HCT116 (cell line): ENCODE data around the gene TMEM143. TPM values are rescaled to one million over a fixed set of nuclear protein-coding genes. Genes with fewer than 3 reads are reported as not detected.

Experiments
- ATAC-seq: fragments of 200-7000 bp; cut with Tn5 transposase; 2 replicates; pipeline ENCODE4 v1.9.1; 2020; ENCODE audit warnings: mild to moderate bottlenecking, moderate library complexity
- BruUV-seq: library from RNA; stranded (reverse); fragments of 400-500 nt; replicated peaks from 2 replicates; lab custom pipeline; 2021; lab: Mats Ljungman, UMichigan
- CTCF ChIA-PET: fragments of 300-600 bp; sonication (Branson Sonifier 250); formaldehyde crosslinking; loops from one replicate; lab custom pipeline; 2021; ENCODE audit warnings: antibody characterized with exemption; lab: Charles Lee
- POLR2A ChIA-PET: fragments of 300-600, 350-600 bp; sonication (Branson Sonifier 250); formaldehyde crosslinking; loops from one replicate; lab custom pipeline; 2021; ENCODE audit warnings: antibody characterized with exemption; lab: Charles Lee
- RAD21 ChIA-PET, 2 experiments: fragments of 300-600 bp; sonication (Branson Sonifier 250); formaldehyde crosslinking; loops; one replicate each; lab custom pipeline; 2023; ENCODE audit warnings: low total read pairs in 2 of 2; ENCODE audit not compliant: uncharacterized antibody in 2 of 2, unreplicated experiment in 2 of 2, low non-redundant PET in 1 of 2; lab: Charles Lee
- DNase-seq: peaks from one replicate; pipeline ENCODE4 v3.0.0-alpha.2; 2010; ENCODE audit warnings: low read depth, low spot score
- H2AFZ ChIP-seq: fragments of 200-600 bp; shearing (Covaris generic), sonication (generic); 2 replicates; pipeline ENCODE4 v1.6.1; 2017; ENCODE audit warnings: low read depth, mixed run types, mixed read lengths, antibody characterized with exemption, low read length; ENCODE audit not compliant: poor library complexity, severe bottlenecking
- H3K27ac ChIP-seq: 2 replicates; pipeline ENCODE4 v1.5.1; 2012; ENCODE audit warnings: low read depth, low read length
- H3K27me3 ChIP-seq: fragments of 200-600 bp; sonication (generic); 2 replicates; pipeline ENCODE4 v1.6.1; 2016; ENCODE audit warnings: mixed run types, low read length, mixed read lengths; ENCODE audit not compliant: insufficient read depth
- H3K36me3 ChIP-seq, 2 experiments: fragments of 200-500 bp in 1 of 2; fragments of 200-600 bp in 1 of 2; sonication (Bioruptor generic) in 1 of 2; sonication (generic) in 1 of 2; 2 replicates each; pipeline versions ENCODE4 v1.5.1 to v1.6.1; 2014 to 2016; ENCODE audit warnings: low read length in 2 of 2, inconsistent platforms in 1 of 2, mixed read lengths in 1 of 2, mixed run types in 1 of 2; ENCODE audit not compliant: insufficient read depth in 2 of 2, control insufficient read depth in 1 of 2
- H3K4me1 ChIP-seq, 2 experiments: fragments of 200-600 bp in 1 of 2; sonication (generic) in 1 of 2; 2 replicates each; pipeline versions ENCODE4 v1.5.1 to v1.6.1; 2012 to 2017; ENCODE audit warnings: low read length in 2 of 2, inconsistent platforms in 1 of 2, mild to moderate bottlenecking in 1 of 2, mixed read lengths in 1 of 2, mixed run types in 1 of 2, moderate library complexity in 1 of 2; ENCODE audit not compliant: insufficient read depth in 2 of 2, control insufficient read depth in 1 of 2
- H3K4me2 ChIP-seq: fragments of 200-600 bp; sonication (generic); 2 replicates; pipeline ENCODE4 v1.6.1; 2017; ENCODE audit warnings: mixed run types, low read length, mixed read lengths
- H3K4me3 ChIP-seq, 2 experiments: fragments of 200-600 bp in 1 of 2; sonication (generic) in 1 of 2; replicated peaks in 1 of 2; 2 replicates each; pipeline ENCODE4 v1.5.1; 2011 to 2016; ENCODE audit warnings: low read length in 2 of 2, control low read depth in 1 of 2, low read depth in 1 of 2, mild to moderate bottlenecking in 1 of 2, mixed read lengths in 1 of 2, mixed run types in 1 of 2
- H3K79me2 ChIP-seq: fragments of 200-600 bp; sonication (generic); 2 replicates; pipeline ENCODE4 v1.6.1; 2017; ENCODE audit warnings: mild to moderate bottlenecking, mixed run types, low read length, moderate library complexity, mixed read lengths; ENCODE audit not compliant: insufficient read depth
- H3K9ac ChIP-seq: fragments of 200-600 bp; sonication (generic); 2 replicates; pipeline ENCODE4 v1.6.1; 2016; ENCODE audit warnings: low read length, mixed read lengths
- H3K9me2 ChIP-seq: fragments of 200-600 bp; sonication (generic), shearing (Covaris generic); 2 replicates; pipeline ENCODE4 v1.6.1; 2017; ENCODE audit warnings: mixed run types, mild to moderate bottlenecking, moderate library complexity; ENCODE audit not compliant: insufficient read depth
- H3K9me3 ChIP-seq, 2 experiments: fragments of 200-500 bp in 1 of 2; fragments of 200-600 bp in 1 of 2; sonication (Bioruptor generic) in 1 of 2; sonication (generic) in 1 of 2; 2 replicates each; pipeline ENCODE4 v1.6.1; 2014 to 2017; ENCODE audit warnings: low read length in 2 of 2, mixed read lengths in 2 of 2, inconsistent platforms in 1 of 2, low read depth in 1 of 2, mild to moderate bottlenecking in 1 of 2, mixed run types in 1 of 2, moderate library complexity in 1 of 2; ENCODE audit not compliant: control insufficient read depth in 1 of 2, insufficient read depth in 1 of 2
- H4K20me1 ChIP-seq: fragments of 200-600 bp; sonication (generic), shearing (Covaris generic); 2 replicates; pipeline ENCODE4 v1.6.1; 2017; ENCODE audit warnings: mixed run types, mild to moderate bottlenecking, moderate library complexity; ENCODE audit not compliant: insufficient read depth
- CTCF ChIP-seq, 3 experiments: fragments of 200-600 bp in 1 of 3; sonication (generic) in 1 of 3; IDR thresholded peaks in 2 of 3; conservative IDR thresholded peaks in 1 of 3; 2 replicates each; pipeline ENCODE4 v1.5.1; 2012 to 2017; ENCODE audit warnings: low read depth in 2 of 3, low read length in 2 of 3, antibody characterized with exemption in 1 of 3, borderline replicate concordance in 1 of 3, control low read depth in 1 of 3, mild to moderate bottlenecking in 1 of 3, mixed read lengths in 1 of 3, mixed run types in 1 of 3, moderate library complexity in 1 of 3; ENCODE audit not compliant: insufficient read depth in 1 of 3
- POLR2A ChIP-seq: IDR thresholded peaks from 2 replicates; pipeline ENCODE4 v1.7.0; 2011; ENCODE audit warnings: borderline replicate concordance; ENCODE audit not compliant: insufficient read depth, insufficient read length; ENCODE audit errors: extremely low read depth
- POLR2AphosphoS5 ChIP-seq: IDR thresholded peaks from 2 replicates; pipeline ENCODE4 v1.6.1; 2011; ENCODE audit warnings: mild to moderate bottlenecking, low read depth, low read length, moderate library complexity
- SP1 ChIP-seq: IDR thresholded peaks from 2 replicates; pipeline ENCODE4 v1.6.1; 2012; ENCODE audit warnings: low read depth
- YY1 ChIP-seq: IDR thresholded peaks from 2 replicates; pipeline ENCODE4 v1.6.1; 2011; ENCODE audit warnings: low read length, low read depth, moderate library complexity, mild to moderate bottlenecking; ENCODE audit not compliant: insufficient replicate concordance; ENCODE audit errors: extremely low read depth
- intact Hi-C: fragments of 100-400 bp; cut with micrococcal nuclease; formaldehyde crosslinking; loops from 2 replicates; pipeline ENCODE4 v1.10.0; 2022
- total RNA-seq: library from RNA; stranded (reverse); gene quantifications from one replicate; pipeline ENCODE4 v1.2.1, GENCODE V29; 2021; ENCODE audit not compliant: unreplicated experiment
- TF ChIP-seq, protein P1 (sequence below): IDR thresholded peaks from 2 replicates; pipeline ENCODE4 v1.6.1; 2011; ENCODE audit warnings: mild to moderate bottlenecking, low read length, moderate library complexity; ENCODE audit not compliant: insufficient replicate concordance; ENCODE audit errors: extremely low read depth

The TMEM143 gene
- total RNA-seq, 1 experiment from 2014 or later: 13.2 TPM

- Histone ChIP-seq H3K27ac (peak within 1 kb of the TSS; percentile 80), H3K9me3 (no peaks in the 10 kb centered on the region), H3K79me2 (peaks cover 46% of the 10 kb centered on the region), H3K9me2 (no peaks in the 10 kb centered on the region), H3K27me3 (no peaks in the 10 kb centered on the region), H2AFZ (no peak within 1 kb of the TSS), H3K4me2 (peak within 1 kb of the TSS; percentile 90), H3K4me3 (peak within 1 kb of the TSS; percentile 82 to 96), H3K9ac (peak within 1 kb of the TSS; percentile 100), H3K36me3 (peaks cover 17 to 23% of the 10 kb centered on the region in 2 experiments), H3K4me1 (peaks cover 9 to 52% of the 10 kb centered on the region in 2 experiments), H4K20me1 (0 out of 2 replicates have a peak, but pooled peaks cover 2% of the 10 kb centered on the region)
- BruUV-seq: TSS peak; percentile 80
- DNase-seq (no peak), ATAC-seq (peak; percentile 80)
- RAD21 ChIA-PET: interaction anchor here in 1 of 2 experiments (0.9 to 1.3 kb wide), 3 partner anchors 27 to 167 kb away, joined by 3 to 4 read pairs (median 4); partner anchors contain the start of genes SYNGR4 and TMEM143
- CTCF ChIA-PET: interaction anchor here (0.6 to 2.3 kb wide), 24 partner anchors 8 to 747 kb away, joined by 3 to 20 read pairs (median 4); partner anchors contain the start of genes SYNGR4 and TMEM143
- intact Hi-C loops: loop anchor here (10.0 kb wide), 2 partner anchors 67 to 103 kb away; partner anchors contain the start of gene EMP3
- POLR2A ChIA-PET: interaction anchor here (0.6 to 1.2 kb wide), 8 partner anchors 9 to 228 kb away, joined by 3 to 6 read pairs (median 4); partner anchors contain the start of genes RPL18, SPHK2, SYNGR4 and TMEM143
- no peak for TF ChIP-seq POLR2A
- no peak for TF ChIP-seq SP1
- TF ChIP-seq YY1: peak; percentile 29
- peak; percentile 80 for TF ChIP-seq POLR2AphosphoS5
- peak in 2 of 3 experiments; percentile 81 to 95; a peak in 5 of 6 replicates for TF ChIP-seq CTCF (IDR thresholded peaks at IDR 0.05 in 2 of 3, conservative IDR thresholded peaks at IDR 0.05 in 1 of 3; ENCODE audit: borderline replicate concordance in 1 of 3, insufficient read depth in 1 of 3, low read depth in 2 of 3, low read length in 2 of 3)
- TF ChIP-seq, protein P1, sequence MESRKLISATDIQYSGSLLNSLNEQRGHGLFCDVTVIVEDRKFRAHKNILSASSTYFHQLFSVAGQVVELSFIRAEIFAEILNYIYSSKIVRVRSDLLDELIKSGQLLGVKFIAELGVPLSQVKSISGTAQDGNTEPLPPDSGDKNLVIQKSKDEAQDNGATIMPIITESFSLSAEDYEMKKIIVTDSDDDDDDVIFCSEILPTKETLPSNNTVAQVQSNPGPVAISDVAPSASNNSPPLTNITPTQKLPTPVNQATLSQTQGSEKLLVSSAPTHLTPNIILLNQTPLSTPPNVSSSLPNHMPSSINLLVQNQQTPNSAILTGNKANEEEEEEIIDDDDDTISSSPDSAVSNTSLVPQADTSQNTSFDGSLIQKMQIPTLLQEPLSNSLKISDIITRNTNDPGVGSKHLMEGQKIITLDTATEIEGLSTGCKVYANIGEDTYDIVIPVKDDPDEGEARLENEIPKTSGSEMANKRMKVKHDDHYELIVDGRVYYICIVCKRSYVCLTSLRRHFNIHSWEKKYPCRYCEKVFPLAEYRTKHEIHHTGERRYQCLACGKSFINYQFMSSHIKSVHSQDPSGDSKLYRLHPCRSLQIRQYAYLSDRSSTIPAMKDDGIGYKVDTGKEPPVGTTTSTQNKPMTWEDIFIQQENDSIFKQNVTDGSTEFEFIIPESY: no peak
These were observed 27.6 kb upstream of the TMEM143 start, which contains the start of gene KDELR1 for GRCh38 chr19:48391100-48392005. Gene KDELR1, minus strand, starts transcription at chr19:48391551. Its CDS starts 193 bp downstream, at chr19:48391358.
